HG02884 (cell line): ENCODE results near the gene HIVEP3.

ENCODE experiments used
- ATAC-seq: cut with Tn5 transposase; IDR thresholded peaks from one replicate; pipeline ENCODE4 v1.9.1; 2021; ENCODE audit warnings: mild to moderate bottlenecking, moderate library complexity; ENCODE audit not compliant: unreplicated experiment

HIVEP3 gene

DNA sequence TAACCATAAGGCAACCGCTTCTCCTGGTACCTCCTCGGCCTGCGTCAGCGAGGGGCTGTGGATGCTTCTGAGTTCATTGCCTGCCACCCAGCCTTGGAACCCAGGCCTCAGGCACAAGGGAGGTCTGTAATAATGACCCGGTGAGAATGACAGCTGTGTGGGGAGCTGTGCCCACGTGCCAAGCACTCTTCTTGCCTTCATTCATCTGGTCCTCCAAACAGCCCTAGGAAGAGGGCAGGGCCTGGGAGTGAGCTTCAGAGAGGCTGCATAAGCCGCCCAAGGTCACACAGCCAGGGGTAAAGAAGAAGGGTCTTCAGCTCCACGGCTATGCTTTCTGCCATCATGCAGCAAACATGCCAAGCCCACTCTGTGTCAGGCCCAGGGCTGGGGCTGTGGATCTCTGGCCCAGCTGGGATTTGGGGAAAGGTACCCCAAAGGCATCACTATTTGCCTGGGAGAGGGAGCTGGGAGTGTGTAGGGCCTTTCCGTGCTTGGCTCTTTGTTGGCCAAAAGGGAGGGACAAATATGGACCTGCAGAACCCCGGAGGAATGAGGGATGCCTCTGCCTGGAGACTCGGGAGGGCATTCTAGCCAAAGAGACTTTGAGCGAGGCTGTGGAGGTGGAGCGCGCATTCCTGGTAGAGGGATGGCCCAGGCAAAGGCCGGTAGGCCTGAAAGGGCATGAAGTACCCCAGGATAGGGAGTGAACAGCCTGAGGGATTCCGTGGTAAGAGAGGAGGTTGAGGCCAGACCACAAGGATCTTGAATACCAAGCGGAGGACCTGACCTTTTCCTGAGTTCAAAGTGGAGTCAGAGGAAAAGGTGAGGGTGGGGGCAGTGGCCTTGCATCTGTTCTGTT is 424.1 kb downstream of the HIVEP3 start:
- no peak for ATAC-seq

DNA sequence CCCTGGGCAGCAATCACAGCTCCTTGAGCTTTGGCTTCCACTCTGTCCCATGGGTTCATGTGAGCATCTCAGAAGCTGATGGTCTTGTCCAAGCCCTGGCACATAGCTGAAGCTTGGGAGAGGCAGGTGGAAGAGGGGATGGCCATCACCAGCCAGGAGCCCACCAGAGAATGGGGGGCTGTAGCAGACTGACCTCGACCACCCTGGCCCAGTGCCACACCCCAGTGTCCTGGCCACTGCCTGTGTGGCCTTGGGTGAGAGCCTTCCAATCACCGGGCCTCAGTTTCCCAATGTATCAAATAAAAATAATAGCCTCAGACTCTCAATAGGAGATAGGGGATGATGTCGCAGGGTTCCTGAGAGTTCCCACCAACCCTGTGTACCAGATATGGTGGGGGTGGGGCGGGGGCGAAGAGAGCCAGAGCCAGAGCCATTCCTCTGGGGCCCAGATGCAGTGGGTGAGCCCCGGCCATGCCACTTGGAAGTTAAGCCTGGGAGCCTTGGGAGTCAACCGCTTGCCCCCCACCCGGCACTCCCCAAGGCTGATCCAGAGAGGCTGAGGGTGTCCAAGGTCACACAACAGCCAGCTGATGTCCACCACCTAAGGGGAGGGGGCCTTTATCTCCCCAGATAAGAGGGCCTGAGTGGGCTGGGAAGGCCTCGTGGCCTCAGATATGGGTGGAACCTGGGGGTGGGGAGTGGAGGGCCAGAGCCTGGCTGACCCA is 424.9 kb downstream of the HIVEP3 start:
- ATAC-seq: no peak

DNA sequence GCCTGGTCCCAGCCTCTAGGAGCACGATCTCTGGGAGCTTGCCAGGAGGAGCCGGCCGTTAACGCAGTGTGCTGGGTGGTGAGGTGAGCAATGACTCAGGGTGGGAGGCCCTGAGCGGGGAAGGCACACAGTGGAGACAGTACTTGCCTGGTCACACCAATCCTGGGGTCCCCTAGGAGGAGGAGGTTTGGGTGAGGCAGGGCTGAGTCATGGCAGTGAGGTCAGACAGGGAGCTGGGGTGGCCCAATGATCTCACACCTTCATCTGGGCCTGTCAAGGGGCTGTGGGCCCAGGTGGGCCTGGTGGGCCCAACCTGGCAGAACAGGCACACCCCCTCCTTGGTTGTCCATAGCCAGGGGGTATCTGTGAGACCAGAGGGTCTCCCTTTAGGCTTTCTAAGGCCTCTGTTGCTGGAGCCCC is 425.6 kb downstream of the HIVEP3 start:
- ATAC-seq: no peak

DNA sequence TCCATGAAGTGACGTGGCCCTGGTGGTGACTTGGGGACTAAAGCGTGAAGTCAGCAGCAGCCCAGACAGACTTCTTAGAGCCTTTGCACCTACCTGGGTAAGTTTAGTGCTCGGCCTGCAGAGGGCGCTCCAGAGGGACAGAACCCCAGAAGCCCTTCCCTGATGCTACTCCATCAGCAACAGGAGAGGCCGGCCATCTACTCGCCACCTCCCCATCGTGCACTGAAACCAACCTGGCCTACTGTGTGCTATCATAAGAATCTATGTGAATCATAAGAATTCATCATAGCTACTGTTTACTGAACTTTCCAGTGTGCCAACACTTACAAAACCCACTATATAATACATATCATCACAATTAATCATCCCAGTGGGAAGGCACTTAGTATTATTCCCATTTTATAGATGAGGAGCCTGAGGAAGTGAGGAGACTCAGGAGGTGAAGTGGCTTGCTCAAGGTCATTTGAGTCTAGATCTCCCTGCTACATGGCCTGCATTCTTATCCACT is 426.3 kb downstream of the HIVEP3 start:
- no peak for ATAC-seq

DNA sequence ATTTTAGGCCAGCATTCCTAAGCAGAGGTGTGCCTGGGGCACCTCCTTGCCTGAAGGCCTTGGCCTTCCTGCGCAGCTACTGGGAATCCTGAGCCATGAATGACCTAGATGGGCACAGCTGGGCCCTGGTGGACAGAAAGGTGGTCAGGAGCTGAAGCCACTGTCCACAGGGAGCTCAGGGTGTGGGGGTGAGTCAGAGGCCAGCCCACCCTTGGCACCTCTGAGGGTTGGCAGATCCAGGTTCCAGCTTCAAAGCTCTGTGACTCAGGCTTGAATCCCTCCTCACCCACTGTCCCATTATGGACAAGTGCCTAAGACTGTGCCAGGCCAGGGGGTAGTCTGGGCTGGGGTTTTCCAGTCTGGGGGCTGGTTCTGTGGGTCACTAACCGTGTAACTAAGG is 427.8 kb downstream of the HIVEP3 start:
- no peak for ATAC-seq

DNA sequence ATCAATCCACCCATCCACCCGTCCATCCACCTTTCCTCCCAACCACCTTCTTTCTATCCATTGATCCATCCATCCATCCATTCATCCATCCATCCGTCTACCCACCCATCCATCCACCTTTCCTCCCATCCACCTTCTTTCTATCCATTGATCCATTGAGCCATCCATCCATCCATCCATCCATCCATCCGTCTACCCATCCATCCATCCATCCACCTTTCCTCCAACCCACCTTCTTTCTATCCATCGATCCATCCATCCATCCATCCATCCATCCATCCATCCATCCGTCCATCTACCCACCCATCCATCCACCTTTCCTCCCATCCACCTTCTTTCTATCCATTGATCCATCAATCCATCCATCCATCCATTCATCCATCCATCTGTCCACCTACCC is 429.2 kb downstream of the HIVEP3 start:
- no peak for ATAC-seq

DNA sequence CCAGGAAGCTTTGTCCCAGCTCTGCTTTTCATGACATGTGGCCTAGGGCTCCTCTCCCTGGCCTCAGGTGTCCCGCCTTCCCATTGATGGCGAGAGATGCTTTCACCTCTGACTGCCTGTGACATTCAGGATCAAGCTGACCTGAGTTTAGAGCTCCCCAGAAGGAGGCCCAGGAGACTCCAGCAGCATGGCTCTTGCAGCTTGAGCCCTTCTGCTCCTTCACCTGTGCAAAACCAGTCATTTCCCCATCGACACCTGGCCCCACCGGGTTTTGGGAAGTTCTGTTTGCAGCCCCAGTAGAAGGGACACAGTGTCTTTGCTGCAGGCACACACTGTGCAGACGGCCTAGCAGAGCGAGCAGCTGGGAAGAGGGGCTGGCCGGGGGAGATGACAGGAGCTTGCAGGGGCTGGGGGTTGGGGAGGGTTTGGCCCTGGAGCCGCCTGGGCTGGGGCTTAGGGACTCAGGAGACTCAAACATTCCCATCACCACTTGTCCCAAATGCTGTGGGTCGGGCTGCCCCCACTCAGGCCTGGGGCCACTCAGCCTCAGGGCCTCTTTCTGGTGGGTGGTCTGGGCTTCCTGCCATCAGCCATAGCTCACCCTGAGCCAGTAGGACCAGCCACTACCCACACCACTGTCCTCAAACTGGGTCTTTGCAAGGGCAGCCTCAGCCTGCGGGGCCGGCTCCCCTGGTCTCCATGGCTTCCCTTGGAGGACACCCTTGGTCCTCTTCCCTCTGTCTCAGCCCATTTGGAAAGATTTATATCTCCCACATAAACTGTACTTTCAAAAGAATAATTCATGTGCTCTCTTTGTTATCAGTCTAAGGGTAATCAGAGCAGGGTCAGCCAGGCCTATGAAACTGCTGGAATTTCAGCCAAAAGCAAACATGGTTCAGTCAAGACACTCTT is 430.4 kb downstream of the HIVEP3 start:
- ATAC-seq: no peak

DNA sequence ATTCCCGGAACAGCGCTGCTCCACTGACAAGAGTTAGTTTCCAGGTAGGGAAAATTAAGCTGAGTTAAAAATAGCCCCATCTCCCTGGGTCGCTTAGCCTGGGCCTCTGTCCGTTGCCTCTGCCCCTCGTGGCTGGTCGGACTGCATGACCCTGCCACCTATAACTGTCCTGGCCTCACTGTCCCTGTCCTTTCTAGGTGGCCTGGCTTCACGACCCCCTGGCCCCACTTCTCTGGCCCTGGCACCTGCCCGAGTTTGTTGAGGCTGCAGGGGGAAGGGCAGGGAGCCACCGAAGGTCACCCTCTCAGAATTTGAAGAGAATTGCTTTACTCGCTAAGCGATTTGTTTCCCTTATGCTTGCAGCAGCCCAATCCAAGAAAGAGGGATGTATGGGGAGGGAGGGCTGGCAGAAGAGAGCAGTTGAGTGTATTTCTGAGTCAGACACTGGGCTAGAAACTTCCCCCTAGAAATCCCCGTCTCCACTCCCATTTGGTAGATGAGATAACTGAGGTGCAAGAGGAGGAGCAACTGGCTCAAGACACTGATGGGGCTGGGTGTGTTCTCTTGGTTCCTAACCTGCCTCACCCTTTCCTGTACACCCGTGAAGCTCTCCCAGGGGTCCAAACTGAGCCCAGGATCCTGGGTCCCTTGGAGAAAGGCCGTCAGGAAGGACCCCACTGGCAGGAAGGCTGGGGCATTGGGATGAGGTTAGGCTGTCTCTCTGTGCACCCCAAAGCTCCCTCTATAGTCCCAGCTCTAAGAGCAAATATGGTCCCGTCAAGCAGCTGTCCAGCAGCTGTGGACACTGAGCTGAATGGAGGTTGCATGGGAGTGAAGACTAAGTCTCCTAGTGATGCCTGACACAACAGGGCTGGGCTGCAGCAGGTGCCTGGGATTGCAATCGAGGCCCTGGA is 431.3 kb downstream of the HIVEP3 start:
- peak; percentile 48 for ATAC-seq

DNA sequence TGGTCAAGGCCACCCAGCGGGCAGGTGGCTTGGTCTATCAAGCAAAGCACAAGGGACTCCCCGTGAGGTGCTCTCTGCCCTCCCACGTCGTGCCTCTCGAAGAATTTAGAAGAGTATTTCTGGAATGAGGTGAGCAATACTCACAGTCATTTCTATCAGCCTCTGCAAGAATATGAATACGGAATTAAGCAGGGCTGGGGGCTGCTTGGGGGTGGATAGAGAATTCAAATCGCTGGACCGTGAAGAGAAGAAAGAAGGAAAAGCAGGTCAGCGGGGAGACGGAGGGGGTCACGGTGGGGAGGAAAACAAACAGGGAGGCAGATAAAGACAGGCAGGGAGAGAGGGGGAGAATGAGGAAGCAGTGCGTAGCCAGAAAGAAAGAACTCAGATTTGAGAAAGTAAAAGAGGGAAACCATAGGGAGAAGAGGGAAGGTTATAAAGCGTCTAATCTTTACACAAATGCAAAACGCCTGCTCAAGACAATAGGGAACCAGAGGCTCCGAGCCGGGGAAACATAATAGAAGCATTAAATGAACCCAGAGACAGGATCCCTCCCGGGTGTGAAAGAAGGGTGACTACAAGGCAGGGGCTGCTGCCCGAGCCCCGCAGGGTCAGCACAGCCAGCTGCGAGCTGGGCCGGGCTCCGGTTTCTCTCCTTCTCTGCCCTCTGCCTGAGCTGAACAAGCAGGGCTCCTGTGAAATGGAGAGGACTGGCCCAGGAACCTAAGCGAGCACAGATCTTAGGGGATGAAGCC is 432.2 kb downstream of the HIVEP3 start:
- no peak for ATAC-seq

DNA sequence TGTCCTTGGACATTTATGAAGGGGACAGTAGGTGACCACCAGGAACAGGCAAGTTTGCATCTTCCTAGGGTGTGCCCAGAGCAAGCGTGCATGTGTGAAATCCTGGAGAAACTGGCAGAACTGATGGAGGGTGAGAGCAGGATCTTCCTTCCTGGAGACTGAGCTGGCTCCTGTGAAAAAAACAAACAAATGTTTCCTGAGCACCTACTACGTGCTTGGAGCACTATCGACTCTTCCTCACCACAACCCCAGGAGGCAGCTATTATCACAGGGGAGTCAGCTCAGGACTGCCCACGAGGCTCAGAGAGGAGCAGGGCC is 432.7 kb downstream of the HIVEP3 start:
- no peak for ATAC-seq

DNA sequence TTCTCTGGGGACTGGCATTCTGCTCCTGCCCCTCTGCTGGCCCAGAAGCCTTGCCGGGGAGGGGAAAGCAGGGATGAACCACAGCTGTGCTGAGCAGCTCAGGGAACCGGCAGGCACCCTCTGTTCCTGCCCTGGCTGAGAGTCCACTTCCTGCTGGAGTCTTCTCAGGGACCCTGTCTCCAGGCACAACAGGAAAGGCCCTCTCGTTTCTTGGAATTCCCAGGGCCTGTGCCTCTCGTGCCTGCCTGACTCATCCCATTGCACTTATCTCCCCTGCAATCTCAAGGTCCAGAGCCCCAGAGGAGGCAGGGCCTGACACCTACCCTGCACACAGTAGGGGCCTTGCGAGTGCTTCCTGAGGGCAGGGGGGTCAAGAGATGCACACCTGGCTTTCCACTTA is 433.1 kb downstream of the HIVEP3 start:
- ATAC-seq: no peak

DNA sequence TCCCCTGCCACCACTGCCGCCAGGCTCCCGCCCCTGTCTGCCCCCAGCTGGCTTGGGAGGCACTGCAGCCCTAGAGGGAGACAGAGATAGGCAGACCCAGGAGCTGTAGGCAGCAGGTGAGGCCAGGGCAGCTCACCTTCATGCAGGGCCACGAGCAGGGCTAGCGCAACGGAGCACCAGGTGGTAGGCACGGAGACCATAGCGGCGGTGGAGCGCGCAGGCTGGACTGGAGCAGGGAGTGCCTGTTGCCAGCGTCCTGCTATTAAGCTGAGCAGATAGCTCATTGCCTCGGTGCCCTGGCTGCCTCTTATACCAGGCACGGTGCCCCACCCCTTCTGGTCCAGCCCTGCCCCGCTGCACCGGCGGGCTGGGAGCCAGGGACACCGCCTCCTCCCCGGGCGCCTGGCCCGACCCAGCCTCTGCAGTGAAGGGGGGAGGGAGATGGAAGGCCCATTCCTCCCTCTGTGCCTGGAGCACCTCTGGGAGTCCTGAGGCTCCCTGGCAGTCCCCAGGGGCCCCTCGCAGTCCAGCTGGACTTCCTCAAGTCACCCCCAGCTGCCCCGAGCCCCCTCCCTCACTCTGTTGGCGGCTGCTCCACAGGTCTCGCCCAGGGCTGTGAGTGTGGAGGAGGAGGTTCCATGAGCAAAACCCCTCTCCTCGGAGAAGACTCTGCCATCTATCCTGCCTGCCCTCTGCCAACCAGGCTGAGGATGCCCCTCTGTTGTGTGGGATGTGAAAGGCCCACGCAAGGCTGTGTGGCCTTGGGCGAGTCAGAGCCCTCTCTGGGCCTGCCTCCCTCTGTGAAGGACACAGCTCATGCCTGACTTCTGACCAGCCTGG is 434.1 kb downstream of the HIVEP3 start, which contains the start of gene EDN2:
Gene EDN2, minus strand, starts transcription at position 282 of the 840 bp plus-strand sequence. Its CDS starts 82 bp downstream, at position 200.
- ATAC-seq: no peak

DNA sequence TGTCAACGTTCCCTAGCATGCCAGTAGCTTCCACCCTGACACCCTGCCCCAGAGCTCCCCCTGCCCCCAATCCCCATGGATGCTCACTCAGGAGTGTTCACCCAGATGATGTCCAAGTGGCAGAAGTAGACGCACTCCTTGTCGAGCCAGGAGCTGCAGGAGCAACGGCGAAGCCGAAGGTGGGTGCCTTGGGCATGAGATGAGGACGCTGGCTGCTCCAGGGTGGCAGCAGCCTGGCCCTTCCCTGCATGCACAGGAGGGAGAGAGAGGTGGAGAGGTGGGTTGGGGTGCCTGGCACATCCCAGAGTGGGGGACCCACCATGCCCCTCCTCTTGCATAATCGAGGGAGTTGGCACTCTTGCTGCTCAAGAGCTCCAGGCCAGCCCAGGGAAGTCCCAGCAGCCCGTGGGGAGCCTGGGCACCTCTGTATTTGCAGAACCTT is 434.7 kb downstream of the HIVEP3 start:
- ATAC-seq: no peak

DNA sequence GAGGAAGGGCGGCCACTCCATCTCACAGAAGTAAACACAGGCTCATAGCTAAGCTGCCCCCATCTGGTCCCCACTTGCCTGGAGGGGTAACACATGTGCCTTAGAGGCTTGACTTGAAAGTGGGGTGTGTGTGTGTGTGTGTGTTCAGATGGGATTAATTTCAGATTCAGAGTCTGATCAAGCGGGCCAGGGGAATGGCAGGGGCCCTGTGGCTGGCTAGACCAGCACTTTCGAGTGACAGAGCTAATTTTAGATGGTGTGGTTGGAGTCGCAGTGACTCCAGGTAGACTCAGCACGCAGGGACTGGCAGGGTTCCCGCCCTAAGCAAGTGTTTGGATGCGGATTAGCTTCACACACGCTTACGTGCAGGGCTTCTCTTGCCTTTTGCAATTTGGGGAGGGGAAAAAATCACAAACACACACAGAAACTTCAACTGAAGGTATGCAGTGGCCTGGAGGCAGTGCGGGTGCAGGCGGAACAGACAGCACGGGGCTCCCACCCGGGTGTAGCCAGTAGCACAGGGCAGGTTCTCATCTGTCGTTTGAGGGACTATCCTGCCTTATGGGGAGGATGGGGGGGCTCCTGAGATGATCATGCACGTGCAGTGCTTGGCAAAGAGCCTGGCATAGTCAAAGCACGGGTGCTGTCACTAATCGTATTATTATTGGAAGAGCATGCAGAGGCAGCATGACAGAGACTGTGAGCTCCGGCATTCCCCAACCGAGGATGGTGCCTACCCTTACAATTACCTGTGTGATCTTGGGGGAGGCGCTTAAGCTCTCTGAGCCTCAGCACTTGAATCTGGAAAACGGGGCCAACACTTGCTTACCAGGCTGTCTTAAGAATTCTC is 435.5 kb downstream of the HIVEP3 start:
- ATAC-seq: no peak

DNA sequence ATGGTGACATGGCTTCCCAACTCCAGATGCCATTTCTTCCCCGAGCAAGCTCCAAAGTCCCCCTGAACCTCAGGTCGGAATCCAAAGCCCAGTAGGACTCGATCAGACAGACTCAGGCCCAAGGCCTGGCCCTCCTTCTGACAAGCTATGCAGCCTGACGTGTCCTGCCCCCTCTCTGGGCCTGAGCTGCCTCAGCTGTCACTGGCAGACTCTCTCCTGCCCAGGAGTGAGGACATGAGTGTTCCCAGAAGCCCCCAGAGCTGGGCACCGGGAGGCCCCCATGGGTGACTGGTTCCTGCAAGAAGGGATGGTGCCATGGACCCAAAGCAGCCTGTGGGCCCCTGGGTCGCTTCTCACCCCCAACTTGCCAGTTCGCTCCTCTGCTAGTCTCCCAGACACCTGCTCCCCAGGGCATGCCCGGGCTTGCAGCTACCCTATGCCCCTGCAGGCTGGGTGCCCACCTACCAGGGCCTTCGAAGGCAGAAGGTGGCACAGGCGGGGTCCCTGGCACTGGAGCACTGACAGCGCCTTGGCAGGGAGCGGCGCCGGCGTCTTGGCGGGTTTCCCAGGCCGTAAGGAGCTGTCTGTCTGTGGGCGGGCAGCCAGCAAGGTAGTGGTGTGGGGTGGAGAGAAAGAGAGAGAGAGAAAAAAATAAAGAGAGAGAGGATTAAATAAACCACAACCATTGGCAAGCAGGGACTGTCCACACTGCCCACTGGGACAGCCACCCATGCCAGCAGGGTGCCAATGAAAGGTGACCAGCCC is 436.5 kb downstream of the HIVEP3 start:
- no peak for ATAC-seq

DNA sequence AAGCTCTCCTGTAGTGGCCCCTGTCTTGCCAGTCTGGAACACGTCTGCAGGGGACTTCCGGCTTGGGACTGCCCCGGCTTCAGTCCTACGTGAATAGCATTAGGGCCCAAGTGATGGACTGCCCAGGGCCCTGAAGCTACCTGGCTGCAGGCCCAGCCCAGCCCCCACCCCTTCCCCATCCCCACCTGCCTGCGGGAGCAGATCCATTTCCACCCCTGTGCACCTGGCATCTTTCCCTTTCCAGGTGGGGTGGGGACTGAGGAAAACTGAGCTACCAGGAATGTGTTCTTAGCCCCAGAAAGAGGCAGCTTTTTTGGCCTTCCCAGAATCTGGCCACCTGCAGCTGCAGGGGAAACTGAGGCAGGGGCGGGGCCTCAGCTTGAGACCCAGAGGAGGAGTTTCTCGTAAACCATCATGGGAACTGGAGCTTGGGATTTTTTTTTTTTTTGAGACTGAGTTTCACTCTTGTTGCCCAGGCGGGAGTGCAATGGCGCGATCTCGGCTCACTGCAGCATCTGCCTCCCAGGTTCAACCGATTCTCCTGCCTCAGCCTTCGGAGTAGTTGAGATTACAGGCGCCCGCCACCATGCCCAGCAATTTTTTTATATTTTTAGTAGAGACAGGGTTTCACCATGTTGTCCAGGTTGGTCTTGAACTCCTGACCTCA is 437.5 kb downstream of the HIVEP3 start:
- no peak for ATAC-seq
